Testis (tissue), 3 donors: ENCODE measurements around the gene OR2B6. TPM values are rescaled to one million over a fixed set of nuclear protein-coding genes. Genes with fewer than 3 reads are reported as not detected.

ENCODE experiments used
- DNase-seq: peaks from one replicate; pipeline ENCODE4 v3.0.0-alpha.2; 2019
- H3K27ac ChIP-seq, 2 donors: fragments of 200-600 bp; sonication (generic); one replicate each; pipeline ENCODE4 v1.5.1; 2019
- H3K27me3 ChIP-seq: fragments of 200-600 bp; sonication (generic); one replicate; pipeline ENCODE4 v1.5.1; 2019
- H3K36me3 ChIP-seq: fragments of 200-600 bp; sonication (generic); one replicate; pipeline ENCODE4 v1.5.1; 2017; ENCODE audit warnings: low read depth; ENCODE audit errors: missing control alignments
- H3K4me1 ChIP-seq: fragments of 200-600 bp; sonication (generic); one replicate; pipeline ENCODE4 v1.5.1; 2019
- H3K4me3 ChIP-seq, 2 donors: fragments of 200-600 bp; sonication (generic); one replicate each; pipeline ENCODE4 v1.5.1; 2017 to 2019
- H3K9me3 ChIP-seq: fragments of 200-600 bp; sonication (generic); one replicate; pipeline ENCODE4 v1.5.1; 2017
- POLR2A ChIP-seq: fragments of 450-650 bp; IDR thresholded peaks from one replicate; pipeline ENCODE4 v1.6.1; 2017; ENCODE audit warnings: antibody characterized with exemption, mild to moderate bottlenecking, moderate library complexity
- WGBS, 2 donors: methylation state at CpG; one replicate each; pipeline ENCODE4 v1.1.5; 2018; 5-methylcytosine and 5-hydroxymethylcytosine counted together
- intact Hi-C: fragments of 100-400 bp; cut with DNase I; formaldehyde crosslinking; loops from one replicate; pipeline ENCODE4 v1.15.1; 2023; ENCODE audit warnings: low total_unique reads
- polyA plus RNA-seq: library from polyadenylated mRNA; stranded (reverse); fragments of 350-450 nt; fragmentation: Illumina TruSeq; extraction: RNeasy Lipid Tissue Mini Kit (QIAGEN cat#74804); gene quantifications from one replicate; pipeline ENCODE4 v1.2.3, GENCODE V29; 2014; ENCODE audit warnings: low read depth, low replicate concordance; ENCODE audit not compliant: insufficient read depth
- total RNA-seq, 2 donors: library from RNA; depleted of rRNA; stranded (reverse); fragments of >200 nt; gene quantifications; one replicate each; pipeline ENCODE4 v1.2.3, GENCODE V29; 2016
- TF ChIP-seq, protein P1 (sequence below), 3 experiments: fragments of 450-650 bp in 2 of 3; fragments of 200-600 bp in 1 of 3; sonication (generic) in 1 of 3; IDR thresholded peaks; one replicate each; pipeline ENCODE4 v1.5.1; 2016 to 2019; ENCODE audit warnings: antibody characterized with exemption in 3 of 3, mild to moderate bottlenecking in 2 of 3, moderate library complexity in 1 of 3

Gene OR2B6
- total and polyA plus RNA-seq, 3 donors from 2014 or later: 1.0 TPM; not detected in 2

DNA sequence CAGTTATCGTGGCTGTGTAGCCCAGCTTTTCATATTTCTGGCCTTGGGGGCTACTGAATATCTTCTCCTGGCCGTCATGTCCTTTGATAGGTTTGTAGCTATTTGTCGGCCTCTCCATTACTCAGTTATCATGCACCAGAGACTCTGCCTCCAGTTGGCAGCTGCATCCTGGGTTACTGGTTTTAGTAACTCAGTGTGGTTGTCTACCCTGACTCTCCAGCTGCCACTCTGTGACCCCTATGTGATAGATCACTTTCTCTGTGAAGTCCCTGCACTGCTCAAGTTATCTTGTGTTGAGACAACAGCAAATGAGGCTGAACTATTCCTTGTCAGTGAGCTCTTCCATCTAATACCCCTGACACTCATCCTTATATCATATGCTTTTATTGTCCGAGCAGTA, 475 bp downstream of the OR2B6 start:
- H3K9me3 ChIP-seq: no peaks in the 10 kb centered on the region
- H3K4me1 ChIP-seq: no peaks in the 10 kb centered on the region
- no peak overlapping the region for H3K4me3 ChIP-seq
- no peak for DNase-seq
- H3K27me3 ChIP-seq: no peaks in the 10 kb centered on the region
- 65 to 73% methylated on average over 4 of the region's 4 CpGs for WGBS, 2 donors
- H3K27ac ChIP-seq: no peak overlapping the region
- intact Hi-C loops: no loop called here
- H3K36me3 ChIP-seq: no peaks in the 10 kb centered on the region
- TF ChIP-seq POLR2A: no peak
- TF ChIP-seq, protein P1, sequence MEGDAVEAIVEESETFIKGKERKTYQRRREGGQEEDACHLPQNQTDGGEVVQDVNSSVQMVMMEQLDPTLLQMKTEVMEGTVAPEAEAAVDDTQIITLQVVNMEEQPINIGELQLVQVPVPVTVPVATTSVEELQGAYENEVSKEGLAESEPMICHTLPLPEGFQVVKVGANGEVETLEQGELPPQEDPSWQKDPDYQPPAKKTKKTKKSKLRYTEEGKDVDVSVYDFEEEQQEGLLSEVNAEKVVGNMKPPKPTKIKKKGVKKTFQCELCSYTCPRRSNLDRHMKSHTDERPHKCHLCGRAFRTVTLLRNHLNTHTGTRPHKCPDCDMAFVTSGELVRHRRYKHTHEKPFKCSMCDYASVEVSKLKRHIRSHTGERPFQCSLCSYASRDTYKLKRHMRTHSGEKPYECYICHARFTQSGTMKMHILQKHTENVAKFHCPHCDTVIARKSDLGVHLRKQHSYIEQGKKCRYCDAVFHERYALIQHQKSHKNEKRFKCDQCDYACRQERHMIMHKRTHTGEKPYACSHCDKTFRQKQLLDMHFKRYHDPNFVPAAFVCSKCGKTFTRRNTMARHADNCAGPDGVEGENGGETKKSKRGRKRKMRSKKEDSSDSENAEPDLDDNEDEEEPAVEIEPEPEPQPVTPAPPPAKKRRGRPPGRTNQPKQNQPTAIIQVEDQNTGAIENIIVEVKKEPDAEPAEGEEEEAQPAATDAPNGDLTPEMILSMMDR (IDR thresholded peaks at IDR 0.05): no peak

DNA sequence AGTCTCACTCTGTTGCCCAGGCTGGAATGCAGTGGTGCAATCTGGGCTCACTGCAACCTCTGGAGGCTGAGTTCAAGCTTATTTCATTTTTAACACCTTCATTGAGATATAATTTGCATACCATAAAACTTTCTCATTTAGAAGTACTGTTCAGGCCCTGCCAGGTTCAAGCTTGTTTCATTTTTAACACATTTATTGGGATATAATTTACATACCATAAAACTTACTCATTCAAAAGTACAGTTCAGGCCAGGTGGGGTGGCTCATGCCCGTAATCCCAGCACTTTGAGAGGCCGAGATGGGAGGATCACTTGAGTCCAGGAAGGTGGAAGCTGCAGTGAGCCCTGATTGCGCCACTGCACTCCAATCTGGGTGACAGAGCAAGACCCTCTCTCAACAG, 5.5 kb downstream of the OR2B6 start:
- DNase-seq: no peak
- no peaks in the 10 kb centered on the region for H3K9me3 ChIP-seq
- WGBS, 2 donors: 90 to 91% methylated on average over 3 of the region's 3 CpGs
- H3K4me3 ChIP-seq: no peak overlapping the region
- TF ChIP-seq, protein P1 (IDR thresholded peaks at IDR 0.05): no peak
- no peak for TF ChIP-seq POLR2A
- no peaks in the 10 kb centered on the region for H3K27me3 ChIP-seq
- no peaks in the 10 kb centered on the region for H3K4me1 ChIP-seq
- intact Hi-C loops: no loop called here
- H3K27ac ChIP-seq: no peak overlapping the region
- H3K36me3 ChIP-seq: no peaks in the 10 kb centered on the region

DNA sequence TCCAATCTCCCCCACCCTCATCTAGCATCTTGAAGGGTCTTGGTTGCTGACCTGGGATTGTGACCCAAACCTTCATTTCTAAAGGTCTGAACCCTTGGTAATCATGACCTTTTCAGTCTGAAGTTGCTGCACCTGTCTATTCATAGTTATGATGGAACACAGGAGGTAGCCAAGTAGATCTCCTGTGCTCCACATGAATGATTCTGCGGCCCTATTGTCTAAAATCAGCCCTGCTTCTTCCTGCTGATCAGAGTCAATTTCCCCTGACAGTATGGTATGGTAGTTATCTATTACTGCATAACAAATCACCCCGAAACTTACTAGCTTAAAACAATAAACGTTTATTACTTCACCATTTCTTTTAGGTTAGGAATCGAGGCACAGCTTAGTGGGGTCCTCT, 9.0 kb downstream of the OR2B6 start:
- intact Hi-C loops: no loop called here
- TF ChIP-seq POLR2A: no peak
- TF ChIP-seq, protein P1 (IDR thresholded peaks at IDR 0.05): no peak
- Histone ChIP-seq H3K36me3 (no peaks in the 10 kb centered on the region), H3K4me3 (no peak overlapping the region), H3K27me3 (no peaks in the 10 kb centered on the region), H3K4me1 (no peaks in the 10 kb centered on the region), H3K27ac (no peak overlapping the region), H3K9me3 (no peaks in the 10 kb centered on the region)
- DNase-seq: no peak
- 72 to 79% methylated on average over 4 of the region's 4 CpGs for WGBS, 2 donors

DNA sequence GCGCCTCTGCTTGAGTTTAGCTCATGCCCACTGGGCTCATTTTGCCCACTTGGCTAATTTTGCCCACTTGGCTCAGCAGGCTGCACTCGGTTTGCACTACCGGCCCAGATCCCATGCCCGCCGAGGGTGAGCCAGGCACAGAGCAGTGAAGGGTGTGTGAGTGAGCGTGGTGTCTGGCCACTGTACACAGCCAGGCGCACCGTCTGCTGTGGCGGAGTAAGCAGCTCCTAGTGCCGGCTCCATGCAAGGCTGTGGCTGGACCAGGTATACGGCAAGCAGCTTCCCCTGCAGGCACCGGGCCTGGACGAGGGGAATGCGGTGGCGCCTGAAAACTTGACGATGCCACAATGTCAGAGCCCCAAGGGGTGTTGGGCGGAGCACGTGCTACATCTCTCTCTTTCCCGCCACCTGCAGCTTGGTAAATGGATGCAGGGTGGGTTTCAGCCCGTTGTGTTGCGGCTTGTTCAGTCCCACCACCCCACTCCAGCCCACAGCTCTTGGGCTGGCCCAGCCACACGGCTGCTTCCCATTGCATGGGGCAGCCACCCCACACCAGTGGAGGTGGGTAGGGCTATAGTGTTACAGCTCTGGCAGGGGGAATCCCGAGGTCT, 9.9 kb downstream of the OR2B6 start:
- no peak overlapping the region for H3K27ac ChIP-seq
- H3K4me3 ChIP-seq: no peak overlapping the region
- H3K36me3 ChIP-seq: no peaks in the 10 kb centered on the region
- H3K4me1 ChIP-seq: no peaks in the 10 kb centered on the region
- intact Hi-C loops: no loop called here
- H3K9me3 ChIP-seq: no peaks in the 10 kb centered on the region
- no peak for DNase-seq
- 49 to 74% methylated on average over 8 to 23 of the region's 23 CpGs for WGBS, 2 donors
- TF ChIP-seq POLR2A: no peak
- TF ChIP-seq, protein P1 (IDR thresholded peaks at IDR 0.05): no peak
- H3K27me3 ChIP-seq: no peaks in the 10 kb centered on the region

DNA sequence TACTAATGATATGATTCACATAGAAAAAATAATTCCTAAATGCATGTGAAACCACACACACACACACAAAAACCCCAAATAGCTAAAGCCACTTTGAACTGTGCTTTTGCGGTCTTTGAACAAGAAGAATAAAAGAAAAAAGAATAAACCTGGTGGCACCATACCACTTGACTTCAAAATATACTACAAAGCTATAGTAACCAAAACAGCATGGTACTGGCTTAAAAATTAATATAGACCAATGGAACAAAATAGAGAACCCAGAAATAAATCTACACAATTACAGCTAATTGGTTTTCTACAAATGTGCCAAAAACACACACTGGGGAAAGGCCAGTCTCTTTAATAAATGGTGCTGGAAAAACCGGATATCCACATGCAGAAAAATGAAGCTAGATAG, 13.4 kb downstream of the OR2B6 start:
- H3K27ac ChIP-seq: no peak overlapping the region
- 88 to 91% methylated on average over 2 of the region's 2 CpGs for WGBS, 2 donors
- H3K36me3 ChIP-seq: no peaks in the 10 kb centered on the region
- H3K9me3 ChIP-seq: no peaks in the 10 kb centered on the region
- no peaks in the 10 kb centered on the region for H3K27me3 ChIP-seq
- DNase-seq: no peak
- TF ChIP-seq, protein P1 (IDR thresholded peaks at IDR 0.05): no peak
- no peak for TF ChIP-seq POLR2A
- intact Hi-C loops: no loop called here
- H3K4me3 ChIP-seq: no peak overlapping the region
- no peaks in the 10 kb centered on the region for H3K4me1 ChIP-seq
